MM.1S (cell line): ENCODE results near the gene LAGE3.

Source experiments
- DNase-seq: peaks from one replicate; pipeline ENCODE4 v3.0.0-alpha.2; 2015
- H2AFZ ChIP-seq: fragments of 300-600 bp; sonication (generic); 2 replicates; pipeline ENCODE4 v1.6.0; 2016; ENCODE audit warnings: antibody characterized with exemption, low read length
- H3F3A ChIP-seq: fragments of 300-600 bp; sonication (generic); 2 replicates; pipeline ENCODE4 v1.6.1; 2016; ENCODE audit warnings: mild to moderate bottlenecking, antibody characterized with exemption, low read length, moderate library complexity, mixed read lengths; ENCODE audit not compliant: insufficient read depth
- H3K27ac ChIP-seq: fragments of 300-600 bp; sonication (generic); 2 replicates; pipeline ENCODE4 v1.5.1; 2016; ENCODE audit warnings: mild to moderate bottlenecking, low read length
- H3K27me3 ChIP-seq: fragments of 300-600 bp; sonication (generic); replicated peaks from 2 replicates; pipeline ENCODE4 v1.6.0; 2016; ENCODE audit warnings: low read length; ENCODE audit not compliant: insufficient read depth
- H3K36me3 ChIP-seq: fragments of 300-600 bp; sonication (generic); replicated peaks from 2 replicates; pipeline ENCODE4 v1.6.1; 2016; ENCODE audit warnings: mild to moderate bottlenecking, low read length, mixed read lengths; ENCODE audit not compliant: insufficient read depth
- H3K4me1 ChIP-seq: fragments of 300-600 bp; sonication (generic); 2 replicates; pipeline ENCODE4 v1.6.1; 2016; ENCODE audit warnings: low read length, mixed read lengths
- H3K4me2 ChIP-seq: fragments of 300-600 bp; sonication (generic); 2 replicates; pipeline ENCODE4 v1.6.0; 2016; ENCODE audit warnings: low read depth, low read length
- H3K4me3 ChIP-seq: fragments of 300-600 bp; sonication (generic); 2 replicates; pipeline ENCODE4 v1.5.1; 2016; ENCODE audit warnings: low read length, mixed read lengths
- H3K79me2 ChIP-seq: fragments of 300-600 bp; sonication (generic); 2 replicates; pipeline ENCODE4 v1.6.1; 2016; ENCODE audit warnings: mixed run types, low read length, mixed read lengths
- H3K9ac ChIP-seq: fragments of 300-600 bp; sonication (generic); 2 replicates; pipeline ENCODE4 v1.6.1; 2016; ENCODE audit warnings: low read length, mixed read lengths
- H3K9me2 ChIP-seq: fragments of 300-600 bp; sonication (generic); replicated peaks from 2 replicates; pipeline ENCODE4 v1.6.1; 2016; ENCODE audit warnings: mild to moderate bottlenecking, low read length, mixed read lengths; ENCODE audit not compliant: insufficient read depth
- H3K9me3 ChIP-seq: fragments of 300-600 bp; sonication (generic); replicated peaks from 2 replicates; pipeline ENCODE4 v1.6.1; 2016; ENCODE audit warnings: mild to moderate bottlenecking, low read length, mixed read lengths; ENCODE audit not compliant: insufficient read depth
- H4K20me1 ChIP-seq: fragments of 300-600 bp; sonication (generic); 2 replicates; pipeline ENCODE4 v1.6.1; 2016; ENCODE audit warnings: mild to moderate bottlenecking, low read length, moderate library complexity, mixed read lengths; ENCODE audit not compliant: insufficient read depth
- EZH2 ChIP-seq: fragments of 300-600 bp; sonication (generic); optimal IDR thresholded peaks from 2 replicates; pipeline ENCODE3; 2017; ENCODE audit warnings: low read depth, mild to moderate bottlenecking, antibody characterized with exemption, low read length, mixed read lengths
- EZH2phosphoT487 ChIP-seq: fragments of 300-600 bp; sonication (generic); IDR thresholded peaks from 2 replicates; pipeline ENCODE4 v1.6.1; 2018; ENCODE audit warnings: antibody characterized with exemption, low read length
- TF ChIP-seq, protein P1 (sequence below): fragments of 300-600 bp; sonication (generic); IDR thresholded peaks from 2 replicates; pipeline ENCODE4 v1.5.1; 2016; ENCODE audit warnings: antibody characterized with exemption, low read length, mixed read lengths

The LAGE3 gene

DNA sequence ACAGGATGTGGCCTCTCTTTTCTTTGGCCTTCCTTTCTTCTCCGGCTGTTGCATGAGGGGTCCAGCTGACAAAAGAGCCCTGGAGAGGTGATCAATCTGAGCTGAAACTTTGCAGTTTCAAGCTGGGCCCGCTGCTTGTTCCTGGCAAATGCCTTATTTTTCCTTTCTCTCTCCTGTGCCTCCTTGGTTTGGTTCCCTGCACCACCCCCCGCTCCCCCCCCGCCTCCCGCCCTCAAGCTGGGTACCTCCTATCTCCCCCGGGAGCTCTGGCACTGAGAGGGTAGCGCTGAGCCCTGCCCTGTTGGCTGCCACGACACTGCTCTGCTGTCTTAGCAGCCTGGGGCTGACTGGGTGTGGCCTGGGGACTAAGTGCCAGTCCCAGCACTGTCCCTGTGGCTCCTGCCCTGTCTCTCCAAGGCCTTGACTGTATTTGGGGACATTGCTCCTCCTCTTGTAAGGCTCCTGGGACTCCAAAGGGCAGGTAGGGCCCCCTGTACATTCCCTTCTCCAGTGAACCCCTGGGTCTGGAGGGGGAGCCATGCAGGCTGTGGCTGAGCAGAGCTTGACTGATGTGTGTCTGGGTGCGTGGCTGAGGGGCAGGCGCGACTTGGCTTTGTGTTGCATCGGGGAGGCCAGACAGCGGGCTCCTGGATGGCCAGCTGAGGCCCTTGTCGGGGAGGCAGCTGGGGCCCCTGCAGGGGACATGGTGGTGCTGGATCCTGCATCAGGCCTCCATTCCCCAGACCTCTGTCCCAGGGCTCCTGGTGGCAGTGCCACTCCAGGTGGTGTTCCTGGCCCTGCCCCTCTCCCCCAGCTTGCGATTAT, 19.9 kb downstream of the LAGE3 start:
- H3F3A ChIP-seq = no peaks in the 10 kb centered on the region
- H2AFZ ChIP-seq = no peak overlapping the region
- no peaks in the 10 kb centered on the region for H3K4me1 ChIP-seq
- no peak overlapping the region for H3K27ac ChIP-seq
- no peaks in the 10 kb centered on the region for H3K9me2 ChIP-seq
- no peaks in the 10 kb centered on the region for H3K36me3 ChIP-seq
- H3K4me2 ChIP-seq = peak overlapping the region; percentile 72; the same call in 1 of the 2 replicates
- H4K20me1 ChIP-seq = no peaks in the 10 kb centered on the region
- TF ChIP-seq, protein P1, sequence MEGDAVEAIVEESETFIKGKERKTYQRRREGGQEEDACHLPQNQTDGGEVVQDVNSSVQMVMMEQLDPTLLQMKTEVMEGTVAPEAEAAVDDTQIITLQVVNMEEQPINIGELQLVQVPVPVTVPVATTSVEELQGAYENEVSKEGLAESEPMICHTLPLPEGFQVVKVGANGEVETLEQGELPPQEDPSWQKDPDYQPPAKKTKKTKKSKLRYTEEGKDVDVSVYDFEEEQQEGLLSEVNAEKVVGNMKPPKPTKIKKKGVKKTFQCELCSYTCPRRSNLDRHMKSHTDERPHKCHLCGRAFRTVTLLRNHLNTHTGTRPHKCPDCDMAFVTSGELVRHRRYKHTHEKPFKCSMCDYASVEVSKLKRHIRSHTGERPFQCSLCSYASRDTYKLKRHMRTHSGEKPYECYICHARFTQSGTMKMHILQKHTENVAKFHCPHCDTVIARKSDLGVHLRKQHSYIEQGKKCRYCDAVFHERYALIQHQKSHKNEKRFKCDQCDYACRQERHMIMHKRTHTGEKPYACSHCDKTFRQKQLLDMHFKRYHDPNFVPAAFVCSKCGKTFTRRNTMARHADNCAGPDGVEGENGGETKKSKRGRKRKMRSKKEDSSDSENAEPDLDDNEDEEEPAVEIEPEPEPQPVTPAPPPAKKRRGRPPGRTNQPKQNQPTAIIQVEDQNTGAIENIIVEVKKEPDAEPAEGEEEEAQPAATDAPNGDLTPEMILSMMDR = no peak
- TF ChIP-seq EZH2phosphoT487 (no peak), EZH2 (no peak)
- H3K27me3 ChIP-seq = no peaks in the 10 kb centered on the region
- peak overlapping the region; percentile 66 for H3K4me3 ChIP-seq
- H3K9ac ChIP-seq = no peak overlapping the region; the same call in 1 of the 2 replicates
- no peaks in the 10 kb centered on the region for H3K9me3 ChIP-seq
- H3K79me2 ChIP-seq = peaks cover 5% of the 10 kb centered on the region; the same call in 1 of the 2 replicates
- peak; percentile 34 for DNase-seq

DNA sequence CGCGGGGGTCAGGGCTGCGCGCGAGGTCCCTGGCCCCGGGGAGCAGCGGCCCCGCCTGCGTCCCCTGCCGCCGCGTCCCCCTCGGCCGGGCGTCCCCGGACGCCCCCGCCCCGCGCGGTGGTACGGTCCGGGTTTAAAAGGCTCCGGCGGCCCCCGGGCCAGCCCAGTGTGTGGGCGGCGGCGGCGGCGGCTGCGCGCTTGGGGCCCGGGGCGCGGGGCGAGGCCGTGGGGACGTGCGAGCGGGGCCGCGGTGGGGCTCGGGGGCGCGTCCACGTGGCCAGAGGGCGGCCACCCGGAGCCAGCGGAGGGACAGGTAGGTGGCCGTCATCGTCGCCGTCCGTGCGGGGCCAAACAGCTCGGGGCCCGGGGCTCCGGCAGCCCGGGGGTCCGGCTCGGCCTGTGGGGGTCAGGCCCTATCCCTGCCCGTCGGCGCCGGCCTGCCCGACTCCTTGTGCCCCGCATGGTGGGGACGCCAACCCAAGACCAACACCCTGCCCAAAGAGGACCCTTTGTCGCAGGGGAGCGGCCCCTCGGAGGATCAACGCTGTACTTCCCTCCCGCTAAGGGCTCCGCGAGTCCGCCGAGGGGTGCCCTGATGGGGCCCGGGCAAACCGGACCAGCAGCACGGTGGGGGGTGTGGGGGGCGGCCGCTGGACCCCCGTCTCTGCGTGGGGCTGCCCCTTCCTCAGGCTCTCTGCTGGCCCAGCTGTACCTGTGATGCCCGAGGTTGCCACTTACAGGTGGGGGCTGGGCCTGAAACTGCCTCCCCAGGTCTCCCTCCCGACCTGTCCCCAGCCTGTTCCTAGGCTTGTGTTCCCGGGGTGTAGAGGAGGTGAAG, 20.7 kb downstream of the LAGE3 start, which contains the start of gene PLXNA3:
Gene PLXNA3 (plus strand): TSS at position 166 of the 838 bp plus-strand sequence. CDS start 1,903 bp downstream, outside the sequence.
- Histone ChIP-seq H3K4me3 (peak within 1 kb of the TSS; percentile 66), H3K4me1 (no peaks in the 10 kb centered on the region), H3K79me2 (peaks cover 5% of the 10 kb centered on the region; the same call in 1 of the 2 replicates), H2AFZ (peak within 1 kb of the TSS; percentile 48; the same call in 1 of the 2 replicates), H3K9me3 (no peaks in the 10 kb centered on the region), H3F3A (no peaks in the 10 kb centered on the region), H4K20me1 (no peaks in the 10 kb centered on the region), H3K36me3 (no peaks in the 10 kb centered on the region), H3K27ac (no peak within 1 kb of the TSS), H3K9me2 (no peaks in the 10 kb centered on the region), H3K4me2 (peak within 1 kb of the TSS; percentile 72), H3K27me3 (no peaks in the 10 kb centered on the region), H3K9ac (peak within 1 kb of the TSS; percentile 40; the same call in 1 of the 2 replicates)
- TF ChIP-seq EZH2phosphoT487 = no peak
- no peak for TF ChIP-seq EZH2
- TF ChIP-seq, protein P1 = no peak
- peak; percentile 39 for DNase-seq

DNA sequence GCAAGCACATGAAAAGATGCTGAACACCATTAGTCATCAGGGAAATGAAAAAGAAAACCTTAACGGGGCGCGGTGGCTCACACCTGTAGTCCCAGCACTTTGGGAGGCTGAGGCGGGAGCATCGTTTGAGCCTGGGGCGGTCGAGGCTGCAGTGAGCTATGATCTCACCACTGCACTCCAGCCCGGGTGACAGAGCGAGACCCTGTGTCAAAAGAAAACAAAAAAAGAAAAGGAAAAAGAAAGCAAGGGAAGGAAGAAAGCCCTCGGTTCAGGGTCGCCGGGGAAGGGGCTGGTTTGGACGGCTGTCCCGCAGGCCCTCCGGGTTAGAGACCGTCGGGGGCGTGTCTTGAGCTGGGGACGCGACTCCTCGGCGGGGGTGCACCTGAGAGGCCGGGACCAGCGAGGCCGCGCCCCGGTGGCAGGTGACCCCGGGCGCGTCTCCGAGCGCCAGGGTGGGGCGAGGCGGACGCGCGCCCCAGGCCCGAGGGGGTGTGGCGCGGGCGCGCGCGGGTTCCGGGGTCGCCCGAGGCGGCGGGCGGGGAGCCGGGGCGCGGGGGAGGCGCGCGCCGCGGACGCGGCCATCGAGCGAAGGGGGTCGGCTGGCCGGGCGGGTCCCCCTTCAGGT, 21.5 kb downstream of the LAGE3 start:
- Histone ChIP-seq H3K4me3 (peak overlapping the region; percentile 54), H4K20me1 (no peaks in the 10 kb centered on the region), H3K79me2 (peaks cover 5% of the 10 kb centered on the region; the same call in 1 of the 2 replicates), H3K4me1 (no peaks in the 10 kb centered on the region), H3K36me3 (no peaks in the 10 kb centered on the region), H3K27ac (no peak overlapping the region), H3K4me2 (peak overlapping the region; percentile 52; the same call in 1 of the 2 replicates), H3F3A (no peaks in the 10 kb centered on the region), H3K9me2 (no peaks in the 10 kb centered on the region), H2AFZ (peak overlapping the region; percentile 48; the same call in 1 of the 2 replicates), H3K9ac (no peak overlapping the region), H3K27me3 (no peaks in the 10 kb centered on the region), H3K9me3 (no peaks in the 10 kb centered on the region)
- peak; percentile 54 for DNase-seq
- TF ChIP-seq EZH2phosphoT487 (no peak), EZH2 (no peak)
- TF ChIP-seq, protein P1 = no peak
